GM19463 (cell line): Measurements from ENCODE around the gene ITFG2.

Source experiments
- ATAC-seq: cut with Tn5 transposase; IDR thresholded peaks from one replicate; pipeline ENCODE4 v1.9.1; 2021; ENCODE audit warnings: mild to moderate bottlenecking, moderate library complexity; ENCODE audit not compliant: unreplicated experiment

ITFG2 gene

DNA sequence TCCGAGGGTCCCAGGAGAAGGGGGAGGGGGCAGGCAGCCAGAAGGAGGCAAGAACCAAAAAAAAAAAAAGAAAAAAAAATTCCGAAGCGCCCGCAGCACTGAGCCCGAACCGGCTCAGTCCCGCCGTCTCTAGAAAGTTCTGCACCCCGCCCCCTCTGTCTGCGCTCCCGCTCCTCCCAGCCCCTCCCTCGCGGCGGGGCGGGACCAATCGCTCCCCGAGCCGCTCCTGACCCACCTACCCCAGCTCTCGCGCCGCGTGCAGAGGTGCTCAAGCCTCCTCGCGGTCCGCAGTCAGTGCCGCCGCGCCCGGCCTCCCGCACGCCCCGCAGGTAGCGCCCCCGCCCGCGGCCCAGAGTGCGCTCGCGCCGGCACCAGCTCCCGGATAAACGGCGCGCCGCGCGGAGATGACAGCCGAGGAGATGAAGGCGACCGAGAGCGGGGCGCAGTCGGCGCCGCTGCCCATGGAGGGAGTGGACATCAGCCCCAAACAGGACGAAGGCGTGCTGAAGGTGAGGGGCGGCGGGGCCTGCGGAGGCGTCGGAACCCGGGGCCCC lies 17.7 kb upstream of the ITFG2 start, which contains the start of gene FKBP4:
FKBP4 (plus strand) TSS at position 235 of the 554 bp plus-strand sequence; CDS start at position 405, 170 bp downstream.
- ATAC-seq = peak; percentile 85

DNA sequence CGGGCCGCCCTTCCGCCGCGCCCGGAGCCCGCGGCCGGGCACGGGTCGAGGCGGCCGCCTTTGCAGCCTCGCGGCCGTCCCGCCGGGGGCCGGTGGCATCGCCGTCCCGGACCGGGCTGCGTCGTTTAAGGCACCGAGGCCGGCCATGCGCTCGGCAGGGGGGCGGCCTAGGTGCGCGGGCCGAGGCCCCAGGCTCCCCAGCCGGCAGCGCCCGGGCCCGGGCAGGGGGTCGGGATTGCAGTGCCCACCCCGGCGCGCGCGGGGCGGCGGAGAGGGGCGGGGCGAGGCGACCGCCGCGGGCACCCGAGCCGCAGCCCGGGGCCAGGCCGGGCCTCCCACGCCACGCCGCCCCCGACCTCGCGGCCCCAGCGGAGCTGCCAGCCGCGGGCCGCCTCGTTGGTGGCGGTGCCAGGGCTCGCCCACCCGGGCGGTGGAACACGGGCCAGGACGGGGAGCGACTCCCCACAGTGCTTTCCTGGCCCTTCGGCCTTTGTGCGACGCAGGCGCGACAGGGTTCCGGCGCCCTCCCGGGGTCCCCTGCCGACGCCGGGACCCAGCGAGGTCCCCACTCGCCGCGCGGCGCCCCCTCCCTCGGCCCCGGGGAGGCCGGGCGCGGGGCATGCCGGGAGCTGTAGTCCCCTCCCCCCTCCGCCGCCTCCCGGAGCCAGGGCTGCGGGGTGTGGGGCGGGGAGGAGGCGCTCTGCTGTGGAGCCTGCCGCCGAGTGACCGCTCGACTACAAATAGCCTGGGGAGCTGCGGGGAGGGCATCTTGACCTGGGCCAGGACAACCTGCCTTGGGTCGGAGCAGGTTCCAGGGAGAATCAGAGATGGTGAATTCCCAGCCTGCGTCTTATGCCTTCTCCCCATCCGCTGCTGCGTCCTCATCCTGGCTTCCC lies 16.9 kb upstream of the ITFG2 start:
- ATAC-seq = peak; percentile 69

DNA sequence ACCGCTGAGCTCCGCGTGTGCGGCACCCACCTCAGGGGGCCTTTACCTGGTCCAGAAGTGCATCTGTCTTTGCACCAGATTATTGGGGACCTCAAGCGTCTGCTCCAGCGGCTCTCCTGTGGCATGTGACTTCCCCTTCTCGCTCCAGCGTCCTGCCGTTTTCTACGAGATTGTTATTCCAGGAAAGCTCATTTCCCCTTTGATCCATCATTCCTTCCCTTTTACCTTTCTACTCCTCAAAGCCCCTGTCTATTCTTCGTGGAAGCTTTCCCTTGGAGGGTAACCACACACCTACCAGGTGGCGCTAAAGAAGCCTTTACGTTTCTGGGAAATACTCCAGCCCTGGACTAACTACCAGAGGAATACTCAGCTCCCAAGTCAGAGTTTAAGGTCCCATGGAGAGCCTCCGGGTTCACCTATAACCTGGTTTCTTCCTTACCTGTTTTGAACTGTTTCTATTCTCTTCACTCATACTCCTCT lies 16.2 kb upstream of the ITFG2 start:
- ATAC-seq = no peak

DNA sequence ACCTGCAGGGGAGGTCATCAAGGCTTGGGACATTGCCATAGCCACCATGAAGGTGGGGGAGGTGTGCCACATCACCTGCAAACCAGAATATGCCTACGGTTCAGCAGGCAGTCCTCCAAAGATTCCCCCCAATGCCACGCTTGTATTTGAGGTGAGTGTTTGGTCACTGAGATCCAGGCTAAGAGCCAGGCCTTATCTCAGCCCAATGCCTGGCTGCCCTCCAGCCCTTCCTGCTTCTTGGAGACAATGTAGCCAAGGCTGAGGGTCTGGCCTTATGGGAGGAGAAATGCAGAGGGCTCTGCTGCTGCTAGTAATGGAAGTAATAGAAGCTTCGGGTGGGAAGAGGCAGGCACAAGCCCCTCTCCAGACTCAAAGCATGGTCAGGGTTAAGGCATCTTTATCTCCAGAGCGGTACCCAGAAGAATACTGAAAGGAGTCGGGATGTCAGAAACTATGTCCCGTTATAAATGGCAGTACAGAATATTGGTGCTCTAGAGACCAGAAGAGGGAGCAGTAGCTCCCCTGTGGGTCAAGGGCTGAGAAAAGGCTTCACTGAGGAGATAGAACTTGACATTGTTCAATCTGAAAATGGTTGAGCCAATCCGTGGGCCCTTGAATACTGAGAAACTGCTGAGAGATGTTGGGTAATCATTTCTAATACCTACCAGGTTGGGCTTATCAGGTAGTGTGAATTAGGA lies 14.6 kb upstream of the ITFG2 start:
- ATAC-seq = no peak

DNA sequence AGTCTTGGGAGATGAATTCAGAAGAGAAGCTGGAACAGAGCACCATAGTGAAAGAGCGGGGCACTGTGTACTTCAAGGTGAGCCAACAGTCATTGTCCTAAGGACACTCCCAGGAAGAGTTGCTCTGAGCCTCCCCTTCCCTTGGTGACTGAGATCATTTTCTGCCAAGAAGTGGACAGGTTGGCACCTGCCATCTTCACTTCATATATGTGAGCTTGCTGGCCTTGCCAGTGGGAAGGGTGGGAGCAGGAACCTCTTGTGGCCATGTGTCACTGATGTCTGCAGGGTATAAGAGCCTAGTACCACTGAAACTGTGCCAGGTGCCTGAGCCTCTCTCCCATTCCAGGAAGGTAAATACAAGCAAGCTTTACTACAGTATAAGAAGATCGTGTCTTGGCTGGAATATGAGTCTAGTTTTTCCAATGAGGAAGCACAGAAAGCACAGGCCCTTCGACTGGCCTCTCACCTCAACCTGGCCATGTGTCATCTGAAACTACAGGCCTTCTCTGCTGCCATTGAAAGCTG lies 12.4 kb upstream of the ITFG2 start:
- no peak for ATAC-seq

DNA sequence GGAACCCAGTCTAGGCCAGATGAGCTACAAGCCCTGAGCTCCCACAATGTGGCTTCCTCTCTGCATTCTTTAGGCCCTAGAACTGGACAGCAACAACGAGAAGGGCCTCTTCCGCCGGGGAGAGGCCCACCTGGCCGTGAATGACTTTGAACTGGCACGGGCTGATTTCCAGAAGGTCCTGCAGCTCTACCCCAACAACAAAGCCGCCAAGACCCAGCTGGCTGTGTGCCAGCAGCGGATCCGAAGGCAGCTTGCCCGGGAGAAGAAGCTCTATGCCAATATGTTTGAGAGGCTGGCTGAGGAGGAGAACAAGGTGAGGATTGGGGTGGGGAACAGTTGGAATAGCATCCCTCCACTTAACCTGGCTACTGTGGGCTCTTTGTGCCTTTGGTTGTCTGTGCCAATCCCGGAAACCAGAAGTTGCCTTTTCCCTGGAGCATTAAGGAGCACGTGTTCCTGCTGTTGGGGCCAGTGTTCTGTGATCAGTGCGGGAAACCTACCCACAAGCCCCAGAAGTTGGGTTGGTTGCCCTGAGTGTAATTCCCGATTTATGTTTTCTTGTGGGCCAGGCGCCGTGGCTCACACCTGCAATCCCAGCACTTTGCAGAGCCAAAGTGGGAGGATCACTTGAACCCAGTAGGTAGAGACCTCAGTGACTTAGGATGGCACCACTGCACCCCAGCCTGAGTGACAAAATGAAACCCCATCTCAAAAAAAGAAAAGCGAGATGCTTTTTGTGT lies 11.3 kb upstream of the ITFG2 start:
- no peak for ATAC-seq

DNA sequence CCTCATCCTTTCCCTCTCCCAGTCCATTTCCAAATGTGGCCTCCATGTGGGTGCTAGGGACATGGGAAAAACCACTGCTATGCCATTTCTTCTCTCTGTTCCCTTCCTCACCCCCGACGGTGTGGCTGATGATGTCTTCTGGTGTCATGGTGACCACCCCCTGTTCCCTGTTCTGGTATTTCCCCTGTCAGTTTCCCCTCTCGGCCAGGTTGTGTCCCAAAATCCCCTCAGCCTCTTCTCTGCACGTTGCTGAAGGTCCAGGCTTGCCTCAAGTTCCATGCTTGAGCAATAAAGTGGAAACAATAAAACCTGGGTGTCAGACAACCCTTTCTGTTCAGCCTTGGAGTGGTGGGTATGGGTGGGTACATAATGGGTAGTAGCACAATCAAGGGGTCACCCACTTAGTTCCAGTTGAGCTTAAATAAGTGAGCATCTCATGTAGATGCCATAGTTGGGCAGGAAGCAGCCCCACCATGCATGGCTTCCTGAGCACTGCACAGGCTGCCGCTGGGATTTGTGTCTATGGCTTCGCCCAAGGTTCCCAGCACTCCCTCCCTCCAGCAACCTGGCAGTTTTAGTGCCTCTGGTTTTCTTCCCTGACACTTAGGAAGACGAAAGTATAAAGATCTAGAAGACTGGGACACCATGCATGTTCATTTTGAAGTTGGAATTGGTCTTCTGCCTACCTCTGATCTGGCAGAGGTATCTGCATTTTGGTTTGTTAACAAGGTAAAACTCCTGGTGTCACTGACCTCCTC lies 8.7 kb upstream of the ITFG2 start:
- ATAC-seq = no peak

DNA sequence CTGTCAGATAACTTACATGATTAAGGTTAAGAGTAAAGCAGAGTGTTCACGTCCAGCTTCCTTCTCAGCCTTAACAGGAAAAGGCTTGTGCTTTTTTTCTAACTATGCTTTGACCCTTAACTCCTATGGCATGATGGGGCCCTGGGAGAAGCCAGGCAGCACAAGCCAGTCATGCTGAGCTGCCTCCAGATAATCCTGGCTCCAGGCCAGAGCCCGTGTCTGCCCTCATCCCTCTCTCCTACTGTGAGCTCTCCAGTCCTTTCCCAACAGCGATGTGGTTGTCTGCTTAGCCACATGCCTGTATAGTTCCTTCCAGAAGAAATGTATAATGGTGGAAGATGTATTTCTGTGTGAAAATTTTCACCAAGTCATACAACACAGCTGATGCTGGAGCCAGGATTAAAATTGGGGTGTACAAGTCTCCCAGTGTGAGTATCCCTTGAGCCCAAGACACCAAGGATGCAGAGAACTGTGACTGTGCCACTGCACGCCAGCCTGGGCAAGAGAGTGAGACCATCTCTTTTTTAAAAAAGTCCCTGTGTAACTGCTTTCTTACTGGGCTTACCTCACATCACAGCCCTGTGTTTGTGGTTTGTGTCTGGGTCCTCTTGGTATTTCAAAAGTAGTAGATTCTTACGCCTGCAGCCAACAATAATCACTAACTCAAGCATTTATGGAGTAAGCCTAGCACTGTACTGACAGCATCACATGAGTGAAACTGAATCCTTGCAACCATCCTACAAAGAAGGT lies 7.9 kb upstream of the ITFG2 start:
- ATAC-seq = no peak

DNA sequence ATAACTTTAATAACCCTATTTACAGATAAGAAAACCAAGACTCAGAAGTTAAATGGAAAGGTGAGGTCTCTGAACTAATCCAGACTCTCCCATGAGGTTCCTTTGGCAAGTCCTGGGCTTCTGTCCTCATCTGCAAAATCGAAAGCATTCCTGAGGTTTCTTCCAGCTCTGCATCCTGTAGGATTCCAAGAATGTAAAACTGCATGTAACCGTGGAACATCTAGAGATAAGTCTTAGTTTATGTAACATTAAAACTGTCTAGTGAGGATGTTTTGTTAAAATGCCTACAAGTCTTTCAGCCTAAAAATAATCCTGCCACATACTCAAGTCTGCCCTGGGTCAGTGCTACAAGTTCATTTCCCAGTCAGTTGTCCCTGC lies 7.3 kb upstream of the ITFG2 start:
- no peak for ATAC-seq

DNA sequence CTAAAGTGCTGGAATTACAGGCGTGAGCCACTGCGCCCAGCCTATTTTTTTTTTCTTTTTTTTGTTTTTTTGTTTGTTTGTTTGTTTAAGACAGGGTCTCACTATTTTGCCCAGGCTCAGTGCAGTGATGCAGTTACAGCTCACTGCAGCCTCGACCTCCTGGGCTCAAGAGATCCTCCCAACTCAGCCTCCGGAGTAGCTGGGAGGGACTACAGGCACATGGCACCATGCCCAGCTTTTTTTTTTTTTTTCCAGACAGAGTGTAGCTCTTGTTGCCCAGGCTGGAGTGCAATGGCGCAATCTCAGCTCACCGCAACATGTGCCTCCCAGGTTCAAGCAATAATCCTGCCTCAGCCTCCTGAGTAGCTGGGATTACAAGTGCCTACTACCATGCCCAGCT lies 5.8 kb upstream of the ITFG2 start:
- ATAC-seq = no peak

DNA sequence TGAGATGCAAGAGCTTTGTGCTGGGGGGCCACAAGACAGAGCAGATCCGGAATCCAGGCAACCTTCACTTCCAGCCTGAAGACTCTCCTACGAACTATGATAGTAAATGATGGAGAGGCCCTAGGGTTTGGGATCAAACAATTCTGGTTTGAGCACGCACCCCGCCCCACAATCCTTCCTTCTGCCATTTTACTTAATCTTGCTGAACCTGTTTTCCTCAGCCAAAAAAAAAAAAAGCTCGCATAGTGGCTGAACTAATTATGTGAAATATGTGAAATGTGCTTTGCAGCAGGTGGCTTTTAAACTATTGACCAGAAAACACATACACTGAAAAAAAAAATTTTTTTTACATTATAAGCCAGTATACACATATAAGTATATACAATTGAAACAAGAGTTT lies 667 bp upstream of the ITFG2 start:
- no peak for ATAC-seq

DNA sequence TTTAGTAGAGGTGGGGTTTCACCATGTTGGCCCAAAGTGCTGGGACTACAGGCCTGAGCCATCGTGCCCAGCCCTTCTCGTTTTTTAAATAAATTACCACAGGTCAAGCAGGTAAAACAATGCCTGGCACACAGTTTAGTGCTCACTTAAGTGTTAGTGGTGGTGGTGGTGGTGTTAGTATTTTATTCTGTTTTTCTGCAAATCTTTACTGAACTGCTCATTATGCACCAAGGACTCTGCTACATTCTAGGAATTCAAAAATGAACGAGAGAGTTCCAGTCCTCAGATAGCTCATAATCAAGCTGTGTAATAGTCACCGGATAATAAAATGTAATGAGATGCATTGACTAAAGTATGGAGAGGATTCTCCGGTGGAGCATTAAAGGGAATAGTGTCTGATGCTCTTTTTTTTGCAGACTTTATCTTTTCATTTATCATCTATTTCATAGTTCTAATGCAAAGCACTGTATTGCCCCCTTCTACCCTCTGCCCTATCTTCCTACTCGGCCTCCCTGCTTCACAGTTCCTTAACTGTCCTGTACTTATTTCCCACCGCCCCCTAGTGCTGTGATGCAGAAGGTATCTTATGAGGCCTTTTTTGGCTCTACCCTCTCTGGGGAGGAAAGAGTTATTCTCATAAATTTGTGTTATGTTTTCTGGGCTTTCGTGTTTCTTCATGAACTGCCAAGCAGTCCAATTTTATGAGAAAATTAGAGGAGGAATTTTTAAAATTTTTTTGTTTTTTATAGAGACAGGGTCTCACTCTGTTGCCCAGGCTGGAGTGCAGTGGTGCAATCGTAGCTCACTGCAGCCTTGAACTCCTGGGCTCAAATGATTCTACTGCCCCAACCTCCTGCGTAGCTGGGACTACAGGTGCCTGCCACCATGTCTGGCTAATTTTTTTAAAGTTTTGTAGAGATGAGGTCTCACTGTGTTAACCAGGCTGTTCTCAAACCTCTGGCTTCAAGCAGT lies 1.0 kb downstream of the ITFG2 start:
- peak; percentile 30 for ATAC-seq

DNA sequence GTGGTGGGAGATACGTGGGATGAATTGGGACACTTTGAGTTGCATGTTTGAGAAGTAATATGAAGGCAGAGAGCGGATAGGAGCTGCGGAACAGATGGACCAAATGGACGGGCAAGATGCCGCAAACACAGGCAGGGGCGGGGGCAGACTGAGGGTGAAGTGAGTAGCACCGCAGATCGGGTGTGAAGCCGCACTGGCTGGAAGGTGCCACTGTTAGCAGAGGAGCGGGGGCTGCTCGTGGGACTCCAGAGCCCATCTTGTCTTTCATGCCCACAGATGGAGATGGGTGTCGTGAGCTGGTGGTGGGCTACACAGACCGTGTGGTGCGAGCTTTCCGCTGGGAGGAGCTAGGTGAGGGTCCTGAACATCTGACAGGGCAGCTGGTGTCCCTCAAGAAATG lies 7.3 kb downstream of the ITFG2 start:
- ATAC-seq = no peak

DNA sequence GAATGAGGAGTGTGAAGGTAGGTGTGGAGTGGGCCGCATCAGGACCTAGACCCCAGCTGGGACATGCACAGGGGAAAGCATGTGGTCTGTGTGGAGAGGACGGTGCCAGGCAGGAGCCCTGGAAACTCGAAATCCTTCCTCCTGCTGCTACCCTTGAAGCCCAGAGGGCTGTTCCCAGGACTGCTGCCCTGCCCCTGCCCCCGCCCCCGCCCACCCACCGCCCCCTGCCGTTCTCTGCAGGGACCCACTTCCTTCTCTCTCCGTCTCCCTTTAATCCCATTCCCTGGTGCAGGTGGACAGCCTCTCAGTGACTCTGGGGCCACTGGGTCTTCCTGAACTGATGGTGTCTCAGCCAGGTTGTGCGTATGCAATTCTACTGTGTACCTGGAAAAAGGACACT lies 8.0 kb downstream of the ITFG2 start:
- no peak for ATAC-seq

DNA sequence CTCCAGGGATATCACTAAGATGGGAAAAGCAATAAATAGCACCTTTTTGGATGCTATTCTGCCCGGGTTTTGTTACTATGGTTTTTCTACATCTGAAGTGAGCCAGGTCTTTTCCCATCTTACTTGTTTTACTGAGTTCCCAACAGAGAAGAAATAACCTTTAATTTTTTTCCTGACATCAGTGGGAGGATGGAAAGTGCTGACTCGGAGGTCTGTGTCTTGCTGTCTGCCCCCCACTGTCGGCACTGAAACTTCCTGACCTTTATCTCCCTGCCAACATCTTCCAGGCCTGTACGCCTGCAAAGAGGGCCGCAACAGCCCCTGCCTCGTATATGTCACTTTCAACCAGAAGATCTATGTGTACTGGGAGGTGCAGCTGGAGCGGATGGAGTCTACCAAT lies 11.0 kb downstream of the ITFG2 start:
- no peak for ATAC-seq

DNA sequence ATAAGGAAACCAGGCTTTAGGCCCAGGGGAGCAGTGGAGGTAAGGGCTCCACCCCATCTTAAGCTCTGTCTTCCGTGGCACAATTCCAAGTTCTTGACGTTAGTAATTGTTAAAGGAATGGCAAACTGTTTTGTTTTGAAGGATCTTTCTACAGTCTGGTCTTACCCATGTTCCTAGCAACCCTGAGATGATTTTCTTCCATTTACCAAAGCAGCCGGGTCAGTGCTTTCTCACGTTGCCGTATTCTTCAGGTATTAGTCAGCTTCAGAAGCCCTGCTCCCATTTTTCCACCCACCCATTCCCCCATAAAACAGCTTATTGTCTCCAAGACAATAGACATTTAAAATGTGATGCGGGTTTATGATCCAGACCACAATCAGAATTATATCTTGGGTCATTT lies 12.1 kb downstream of the ITFG2 start:
- no peak for ATAC-seq

DNA sequence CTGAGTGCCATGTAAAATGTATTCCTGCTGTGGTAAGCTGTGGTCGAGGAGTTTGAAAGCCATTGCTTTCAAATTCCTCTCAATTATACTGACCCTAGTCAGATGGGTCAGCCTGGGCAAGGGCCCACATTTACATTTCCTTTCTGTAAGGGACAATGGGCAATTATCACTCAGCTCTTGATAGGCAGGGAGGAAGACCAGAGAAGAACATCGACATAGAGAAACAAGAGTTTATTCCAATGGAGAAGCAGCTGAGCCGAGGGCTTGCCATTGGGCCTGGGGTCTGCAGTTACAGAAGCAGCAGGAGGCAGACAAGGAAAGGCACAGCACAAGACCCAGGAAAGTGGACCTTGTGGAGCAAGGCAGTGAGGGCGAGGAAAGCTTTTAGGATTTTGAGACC lies 12.7 kb downstream of the ITFG2 start:
- no peak for ATAC-seq

DNA sequence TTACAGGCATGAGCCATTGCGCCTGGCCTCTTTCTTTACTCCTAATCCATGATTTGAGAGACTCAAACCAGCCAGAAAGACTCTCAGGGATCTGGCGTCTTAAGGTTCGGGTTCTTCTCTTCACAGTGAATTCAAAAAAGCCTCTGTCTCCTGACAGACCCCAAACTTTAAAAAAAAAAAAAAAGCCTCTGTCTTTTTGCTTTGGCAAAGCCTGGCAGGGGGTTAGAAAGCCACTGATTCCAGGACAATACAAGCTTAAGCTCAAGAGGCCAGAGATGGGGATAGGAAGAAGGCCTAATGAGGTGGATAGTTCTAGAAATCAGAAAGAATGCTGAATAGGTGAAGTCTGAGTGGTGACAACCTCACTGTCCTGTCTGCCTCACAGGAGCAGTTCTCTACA lies 13.6 kb downstream of the ITFG2 start:
- no peak for ATAC-seq
